Activated CD8-positive, alpha-beta memory T cell treated with anti-CD3 and anti-CD28 coated beads for 48 hours (primary cell): Measurements from ENCODE around the gene CFAP299.

Experiments
- DNase-seq, 3 experiments: peaks; one replicate each; pipeline ENCODE4 v3.0.0-alpha.2; 2020; ENCODE audit warnings: low read depth in 2 of 3, low spot score in 2 of 3

The CFAP299 gene

DNA sequence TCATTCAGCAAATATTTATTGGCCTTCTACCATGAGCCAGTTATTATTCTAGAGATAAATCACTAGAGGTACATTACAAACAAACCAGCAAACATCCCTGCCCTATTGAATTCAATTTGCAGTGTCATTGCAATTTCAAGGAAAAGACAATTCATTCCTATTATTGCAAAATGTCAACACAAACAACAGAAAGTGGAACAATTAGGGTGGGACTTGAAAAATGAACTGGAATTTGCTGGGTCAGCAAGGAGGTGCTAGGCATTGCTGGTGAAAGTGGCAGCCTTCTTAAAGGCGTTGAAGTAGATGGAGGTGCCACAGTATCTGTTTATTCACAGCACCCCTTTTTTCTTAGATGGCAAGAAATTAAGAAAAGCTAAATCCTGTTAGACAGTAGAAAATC lies 470.9 kb downstream of the CFAP299 start:
- no peak for DNase-seq

DNA sequence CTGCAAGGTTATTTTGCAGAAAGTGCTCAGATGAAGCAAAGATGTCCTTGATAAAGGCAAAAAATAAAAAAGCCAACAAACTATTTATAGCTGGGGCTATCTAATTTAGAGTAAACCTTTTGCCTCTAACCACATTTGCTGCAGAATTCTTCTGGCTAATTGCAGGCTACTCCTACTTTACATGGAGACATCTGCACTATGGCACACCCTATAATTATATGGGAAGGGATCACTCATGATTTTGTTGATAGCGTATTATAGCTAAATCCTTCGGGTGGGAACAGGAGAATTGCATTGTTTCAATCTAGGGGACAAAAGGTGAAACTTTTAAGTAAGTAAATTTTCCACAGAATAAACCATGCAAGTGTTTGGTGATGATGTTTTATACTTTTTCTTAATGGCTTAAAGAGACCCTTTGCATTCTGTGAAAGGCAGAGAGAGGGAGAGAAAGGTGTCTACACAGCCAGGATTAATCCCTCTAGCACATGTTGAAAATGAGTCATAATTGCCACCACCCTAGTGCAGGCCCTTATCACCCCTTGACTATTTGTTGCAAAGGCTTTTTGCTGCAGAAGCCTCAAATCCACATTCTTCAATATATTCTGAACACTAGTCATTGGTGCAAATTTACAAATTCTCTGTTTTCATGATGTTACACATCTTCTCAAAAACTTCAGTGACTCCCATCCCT lies 473.7 kb downstream of the CFAP299 start:
- no peak for DNase-seq

DNA sequence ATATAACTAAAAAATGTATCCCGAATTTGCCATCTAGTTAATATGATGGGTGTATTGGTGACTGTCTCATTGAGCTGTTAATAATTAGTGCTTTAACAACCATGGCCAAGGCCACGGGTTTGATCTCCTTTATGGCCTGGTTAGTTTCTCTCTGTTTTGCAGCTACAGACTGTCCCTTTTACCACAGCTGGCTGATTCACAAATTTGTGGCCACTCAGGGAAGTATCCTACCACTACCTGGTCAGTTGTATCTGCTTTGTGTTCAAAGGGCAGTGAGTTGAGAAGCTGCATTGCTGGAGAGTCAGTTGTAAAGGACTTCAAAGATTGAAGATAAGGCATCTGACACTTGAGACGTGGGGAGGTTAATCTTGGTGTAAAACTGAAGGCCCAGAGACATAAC lies 475.9 kb downstream of the CFAP299 start:
- no peak for DNase-seq

DNA sequence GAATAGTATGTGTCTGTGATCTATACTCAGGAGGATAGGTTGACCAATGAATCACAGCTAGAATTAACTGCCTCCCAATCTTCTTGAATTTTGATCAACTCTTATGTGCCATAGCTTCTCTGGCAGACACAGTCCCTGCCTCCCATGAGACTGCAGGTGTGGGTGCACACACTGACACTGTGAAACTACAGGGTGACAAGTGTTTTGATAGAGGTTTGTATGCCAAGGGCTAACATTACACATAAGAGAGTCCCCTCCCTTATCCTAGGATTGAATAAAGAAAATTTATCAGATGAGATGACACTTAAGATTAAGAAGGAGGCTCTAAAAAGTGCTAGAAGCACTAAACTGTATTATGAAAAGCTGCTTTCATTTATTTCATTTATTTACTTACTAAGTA lies 476.6 kb downstream of the CFAP299 start:
- DNase-seq: no peak

DNA sequence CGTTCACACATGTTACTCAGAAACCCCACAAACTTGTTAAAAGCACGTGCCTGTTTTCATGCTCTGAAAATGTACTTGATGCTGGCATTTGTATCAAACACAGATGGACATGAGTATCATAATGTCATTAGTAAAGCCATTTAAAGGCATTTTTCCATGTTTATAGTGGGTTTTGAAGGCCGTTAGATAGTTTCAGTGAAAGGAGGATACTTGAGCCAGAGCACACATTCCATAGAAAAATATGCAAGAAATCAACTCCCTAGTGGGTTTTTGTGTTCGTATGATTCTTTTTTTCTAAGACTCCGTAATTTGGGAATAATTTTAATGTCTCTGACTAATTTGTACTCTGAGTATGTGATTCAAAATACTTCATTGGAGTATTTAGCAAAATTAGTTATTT lies 478.7 kb downstream of the CFAP299 start:
- no peak for DNase-seq

DNA sequence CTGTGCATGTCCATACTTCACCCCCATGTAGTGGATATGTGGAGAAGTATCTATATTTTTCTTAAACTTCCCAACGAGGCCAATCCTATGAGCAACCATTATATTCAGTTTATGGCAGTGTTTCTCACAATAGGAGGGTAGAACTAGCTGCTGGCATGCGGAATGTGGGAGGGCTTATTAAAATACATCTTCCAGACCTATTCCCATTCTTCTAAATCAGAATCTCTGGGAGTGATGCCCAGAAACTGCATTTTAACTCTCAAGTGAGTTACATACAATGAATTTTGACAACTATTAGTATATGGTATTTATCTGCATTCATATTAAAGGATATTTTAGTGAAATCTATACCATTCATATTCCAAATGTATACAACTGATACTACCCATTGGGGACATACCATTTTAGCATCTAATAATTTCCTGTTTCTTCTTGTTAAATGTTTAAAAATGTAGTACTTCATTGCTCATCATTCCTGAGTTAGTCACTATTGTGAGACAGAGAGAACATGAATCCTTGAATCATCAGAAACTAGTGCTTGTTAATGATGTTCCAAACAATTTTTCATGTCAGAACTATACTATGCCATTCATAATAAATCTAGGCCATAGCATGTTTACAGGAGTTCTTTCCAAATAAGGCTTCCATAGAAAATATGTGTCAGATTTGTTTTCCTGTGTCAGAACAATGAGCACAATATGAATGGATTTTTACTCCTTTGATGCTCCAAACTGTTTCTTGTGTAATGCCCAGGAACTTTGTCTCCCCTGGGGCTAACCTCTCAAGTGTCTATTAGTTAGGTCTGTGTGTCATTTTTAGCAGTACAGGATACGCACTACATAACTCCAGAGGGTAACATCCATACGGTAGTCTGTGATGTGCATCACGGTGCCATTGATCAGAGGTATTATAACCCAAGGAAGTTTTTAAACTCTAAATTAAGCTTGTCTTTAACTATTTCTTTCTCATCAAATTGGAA lies 496.1 kb downstream of the CFAP299 start:
- no peak for DNase-seq

DNA sequence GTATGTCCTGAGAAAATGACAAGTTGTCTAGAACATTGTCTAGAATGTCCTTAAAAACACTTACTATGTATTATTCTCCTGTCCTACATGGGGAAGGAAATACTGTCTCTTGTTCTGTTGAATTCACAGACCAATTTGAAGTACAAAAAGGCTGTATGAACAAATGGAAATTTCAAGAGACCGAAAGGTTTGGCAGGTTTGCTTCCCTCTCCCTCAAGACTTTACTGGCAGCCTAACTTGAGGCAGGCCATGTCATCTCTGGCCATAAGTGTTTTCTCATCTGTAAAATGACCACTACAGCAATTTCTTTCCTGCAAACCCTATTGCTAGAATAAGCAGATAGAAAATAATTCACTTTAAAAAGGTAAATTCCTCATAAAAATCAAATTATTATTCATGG lies 503.8 kb downstream of the CFAP299 start:
- no peak for DNase-seq

DNA sequence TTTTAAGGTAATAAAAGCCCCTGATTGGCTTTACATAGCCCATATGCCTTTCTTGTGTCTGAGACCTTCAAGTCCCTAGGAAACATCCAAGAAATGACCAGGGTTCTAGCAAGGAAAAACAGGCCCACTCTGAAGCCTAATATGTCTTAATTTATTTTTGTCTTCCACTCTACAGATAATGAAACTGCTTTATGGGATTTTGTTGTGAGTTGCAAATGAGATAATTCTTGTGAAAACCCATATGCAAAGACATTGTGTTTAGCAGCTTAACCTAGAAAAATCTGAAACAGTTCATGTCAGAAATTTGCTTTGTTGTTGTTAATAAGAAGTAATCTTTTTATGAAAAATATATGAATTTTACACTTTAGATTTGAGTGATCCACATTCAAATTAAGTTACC lies 504.3 kb downstream of the CFAP299 start:
- no peak for DNase-seq

DNA sequence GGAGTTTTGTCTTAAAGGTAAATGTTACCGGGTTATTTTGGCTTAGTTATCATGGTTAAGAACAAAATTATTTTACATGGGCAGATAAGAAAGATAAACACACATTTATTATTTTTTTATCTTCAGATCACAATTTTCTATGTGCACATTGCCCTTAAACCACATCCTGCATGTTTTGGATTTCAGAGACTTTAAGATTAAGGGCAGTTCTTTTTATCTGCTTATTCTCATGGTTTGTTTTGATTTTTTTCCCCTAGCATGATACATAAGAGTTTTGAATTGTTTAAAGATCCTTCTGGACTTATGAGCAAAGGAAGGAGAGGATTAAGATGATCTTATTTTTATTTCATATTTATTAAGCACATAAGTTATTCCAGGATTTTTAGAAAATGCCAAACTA lies 504.9 kb downstream of the CFAP299 start:
- DNase-seq: no peak

DNA sequence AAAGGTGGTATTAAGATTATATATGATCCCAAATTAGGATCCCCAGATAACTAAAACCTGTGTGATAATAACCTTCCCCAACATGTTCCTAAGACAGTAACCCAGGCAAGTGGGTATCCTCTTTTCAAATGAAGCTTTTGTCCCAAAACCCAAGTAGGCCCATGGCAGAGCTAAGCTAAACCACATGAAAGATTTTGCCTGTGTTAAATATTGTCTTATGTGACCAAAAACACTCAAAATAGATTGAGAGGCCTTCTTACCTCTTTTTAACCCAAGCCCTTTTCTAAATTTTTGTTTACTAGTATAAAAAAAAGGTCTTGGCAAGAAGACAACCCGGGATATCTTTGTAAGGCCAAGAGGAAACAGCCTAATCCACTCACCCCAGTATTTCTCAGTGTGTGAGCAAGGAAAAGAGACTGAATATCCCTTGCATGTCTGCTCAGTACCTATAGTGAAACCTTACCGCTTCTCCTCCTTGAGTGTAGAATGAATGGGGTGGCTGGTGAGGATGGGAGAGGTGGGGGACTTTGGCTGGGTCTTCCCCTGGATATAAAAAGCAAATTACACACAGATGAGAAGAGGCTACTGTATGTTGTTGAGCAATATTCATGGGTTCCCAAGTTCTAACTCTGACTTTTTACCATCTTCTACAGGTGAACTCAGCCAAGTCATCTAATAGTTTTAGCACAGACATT lies 506.2 kb downstream of the CFAP299 start:
- DNase-seq: no peak

DNA sequence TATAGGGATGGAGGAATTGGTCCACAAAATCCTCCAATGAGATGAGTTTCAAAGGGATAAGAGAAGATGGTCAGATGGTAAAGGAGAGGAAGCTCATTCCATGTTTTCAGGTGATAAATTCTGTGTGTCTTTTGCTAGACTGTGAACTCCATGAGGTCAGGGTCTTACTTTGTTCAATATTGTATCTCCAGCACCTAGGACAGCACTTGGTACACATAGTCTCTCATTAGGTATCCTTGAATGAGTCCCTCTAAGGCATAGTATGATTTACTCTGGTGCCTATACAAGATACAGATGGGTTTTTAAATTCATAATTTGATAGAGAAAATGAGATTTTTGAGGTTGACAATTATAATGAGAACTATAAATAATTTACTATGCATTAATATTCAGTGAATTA lies 510.7 kb downstream of the CFAP299 start:
- DNase-seq: no peak

DNA sequence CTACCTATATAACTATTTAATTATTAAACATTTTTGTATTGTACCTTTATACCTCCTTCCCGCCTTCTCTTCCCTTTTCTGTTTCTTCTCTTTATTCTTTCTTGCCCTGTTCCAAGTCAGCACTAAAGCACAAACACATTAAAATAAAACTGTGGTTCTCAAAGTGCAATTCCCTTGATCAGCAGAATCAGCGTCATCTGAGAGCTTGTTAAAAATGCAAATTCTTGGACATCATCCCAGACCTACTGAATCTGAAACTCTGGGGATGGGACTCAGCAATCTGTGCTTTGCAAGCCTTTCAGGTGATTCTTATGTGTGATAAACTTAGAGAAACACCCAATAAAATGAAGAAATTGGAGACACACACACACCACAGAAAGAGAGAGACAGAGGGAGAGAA lies 516.5 kb downstream of the CFAP299 start:
- no peak for DNase-seq

DNA sequence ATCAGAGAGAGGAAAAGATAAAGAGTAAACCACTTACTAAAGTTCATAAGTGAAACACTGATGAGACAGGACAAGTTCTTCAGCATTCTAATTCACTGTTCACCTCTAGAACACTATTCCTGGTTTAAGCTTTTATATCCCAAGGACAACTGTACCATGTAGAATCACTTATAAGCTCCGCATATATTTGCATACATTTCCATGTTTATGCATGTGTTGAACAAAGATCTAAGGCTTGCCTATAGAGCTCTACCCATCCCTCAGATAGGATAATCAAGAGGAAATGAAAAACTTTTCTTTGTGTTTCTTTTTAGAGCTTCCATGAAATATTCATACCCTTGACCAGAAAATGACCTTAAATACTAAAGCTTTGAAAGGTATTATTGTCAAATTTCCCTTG lies 538.0 kb downstream of the CFAP299 start:
- DNase-seq: no peak

DNA sequence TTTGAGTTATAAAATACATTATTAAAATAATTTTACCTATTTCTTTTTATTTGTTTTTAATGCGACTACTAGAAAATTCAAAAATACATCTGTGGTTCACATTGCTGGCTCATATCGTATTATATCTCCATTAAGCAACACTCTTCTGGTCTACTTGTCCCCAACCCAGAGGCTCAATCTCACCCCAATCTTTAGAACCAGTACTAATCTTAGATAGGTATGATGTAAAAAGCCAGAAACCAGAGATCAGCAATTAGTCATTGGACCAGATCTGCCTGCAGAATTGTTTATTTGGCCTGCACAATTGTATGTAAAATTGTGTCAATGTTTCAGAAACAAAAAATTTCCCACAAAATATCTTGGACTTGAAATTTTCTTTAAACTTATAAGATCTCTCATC lies 539.4 kb downstream of the CFAP299 start:
- DNase-seq: no peak

DNA sequence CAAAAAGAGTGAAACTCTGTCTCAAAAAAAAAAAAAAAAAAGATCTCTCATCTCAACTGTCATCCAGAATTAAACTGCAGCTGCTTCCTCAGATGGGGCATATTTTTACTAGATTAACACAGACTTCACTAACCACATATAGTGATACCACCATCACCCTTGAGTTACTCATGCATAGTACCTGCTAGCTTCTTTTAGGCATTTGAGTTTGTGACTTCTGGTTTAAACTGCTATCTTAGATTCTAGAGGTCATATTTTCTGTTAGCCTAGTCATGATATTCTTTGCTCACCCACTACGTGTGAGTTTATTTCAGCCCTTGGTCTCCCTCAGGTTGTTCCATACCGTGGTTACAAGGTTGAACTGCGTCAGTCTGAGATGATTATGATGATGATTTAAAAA lies 540.1 kb downstream of the CFAP299 start:
- no peak for DNase-seq

DNA sequence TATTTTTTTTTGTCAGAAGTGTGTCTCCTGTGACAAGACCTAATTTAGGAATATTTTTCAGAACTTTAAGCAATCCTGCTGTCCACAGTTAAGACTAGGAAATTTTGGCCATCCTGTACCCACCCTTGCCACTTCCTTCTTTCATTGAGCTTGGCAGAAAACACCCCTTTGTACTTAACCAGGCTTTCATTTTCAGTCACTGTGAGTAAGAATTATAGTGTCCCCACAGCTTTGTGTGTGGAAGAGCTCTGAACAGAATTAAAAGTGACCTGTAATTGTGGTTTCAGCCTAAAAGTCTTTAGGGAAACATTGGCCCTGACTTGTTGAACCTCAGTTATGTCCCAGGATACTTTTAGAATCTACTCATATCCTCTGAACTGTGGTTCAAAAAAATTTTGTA lies 541.3 kb downstream of the CFAP299 start:
- DNase-seq: no peak

DNA sequence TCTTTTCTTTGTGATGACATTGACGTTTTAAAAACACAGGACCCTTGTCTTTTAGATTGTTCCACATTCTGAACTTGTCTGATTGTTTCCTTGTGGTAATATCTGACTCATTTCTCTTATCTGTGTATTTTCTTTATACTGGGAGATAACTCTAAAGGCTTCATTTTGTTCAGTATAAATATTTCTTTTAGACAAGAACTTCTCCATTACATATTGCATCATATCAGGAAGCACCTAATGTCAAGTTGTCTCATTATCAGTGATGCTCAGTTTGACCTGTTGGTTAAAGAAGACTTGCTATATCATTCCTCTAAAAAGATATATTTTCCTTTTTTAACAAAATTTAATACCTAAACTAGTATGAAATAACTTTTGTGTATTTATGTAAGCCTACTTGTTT lies 542.7 kb downstream of the CFAP299 start:
- DNase-seq: no peak

DNA sequence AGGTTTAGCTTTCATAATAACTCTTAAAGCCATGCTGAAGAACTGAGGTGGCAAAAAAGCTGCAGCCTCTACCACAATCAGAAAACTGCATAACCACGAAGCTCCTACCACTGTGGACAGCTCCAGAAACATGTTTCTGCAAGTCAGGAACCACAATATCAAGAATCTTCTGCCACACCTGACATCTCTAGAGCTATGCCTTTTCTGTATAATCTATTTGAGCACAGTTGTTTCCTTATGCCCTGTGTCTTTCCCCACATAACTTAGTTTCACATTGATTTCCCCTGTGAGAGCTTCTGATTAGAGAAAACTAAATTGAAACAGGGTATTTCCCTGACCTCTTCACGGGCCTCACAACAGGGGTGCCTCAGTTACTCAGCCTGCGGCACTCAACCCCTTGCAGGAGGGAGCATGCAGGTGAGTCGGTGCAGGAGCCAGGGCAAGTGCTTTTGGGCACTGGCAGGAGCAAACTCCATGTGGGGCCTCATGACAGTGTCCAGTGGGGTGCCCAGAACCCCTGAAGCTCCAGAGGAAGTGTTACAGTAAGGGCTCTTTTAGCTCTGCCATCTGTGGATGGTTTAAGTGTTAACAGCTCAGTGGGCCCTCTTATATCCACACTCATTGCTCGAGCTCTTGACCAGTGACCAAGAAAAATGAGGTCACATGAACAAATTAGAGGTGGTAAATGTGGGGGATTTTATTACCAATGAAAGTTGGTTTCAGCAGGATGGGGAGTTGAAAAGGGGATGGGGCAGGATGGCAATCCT lies 562.2 kb downstream of the CFAP299 start:
- DNase-seq: no peak

DNA sequence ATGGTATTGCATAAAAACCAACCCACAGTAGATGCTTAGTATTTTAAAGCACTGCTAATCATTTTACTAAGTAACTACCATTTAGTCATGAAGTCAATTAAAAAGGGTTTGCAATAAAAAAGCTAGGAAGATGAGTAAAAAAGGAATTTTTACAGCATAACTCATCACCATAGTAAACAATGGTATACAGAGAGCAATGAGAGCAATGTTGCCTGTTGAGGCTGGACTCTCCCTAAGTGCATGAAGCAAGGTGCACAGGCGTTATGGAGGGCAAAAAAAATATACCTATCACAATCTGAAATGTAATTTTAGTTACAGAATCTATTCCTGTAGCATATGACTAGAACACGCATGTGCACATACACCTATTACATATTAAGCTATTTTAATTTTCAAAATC lies 565.4 kb downstream of the CFAP299 start:
- no peak for DNase-seq

DNA sequence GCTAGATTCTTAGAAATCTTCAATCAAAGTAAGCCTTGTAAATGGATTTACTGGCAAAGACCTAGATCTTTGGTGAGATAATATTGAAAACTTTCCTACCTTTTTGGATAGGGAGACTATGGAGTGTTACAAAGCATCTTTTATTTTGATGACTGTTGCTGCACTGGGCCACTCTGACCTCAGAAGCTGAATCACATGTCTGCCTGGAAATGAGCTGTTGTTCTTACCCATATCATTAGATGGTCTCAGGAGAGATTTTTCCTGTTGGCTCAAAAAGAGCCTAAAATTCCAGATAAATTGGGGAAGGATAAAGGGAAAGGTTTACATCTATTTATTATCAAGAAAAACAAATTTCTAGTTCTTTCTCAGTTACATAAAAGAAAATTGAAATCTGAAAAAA lies 567.5 kb downstream of the CFAP299 start:
- DNase-seq: no peak

DNA sequence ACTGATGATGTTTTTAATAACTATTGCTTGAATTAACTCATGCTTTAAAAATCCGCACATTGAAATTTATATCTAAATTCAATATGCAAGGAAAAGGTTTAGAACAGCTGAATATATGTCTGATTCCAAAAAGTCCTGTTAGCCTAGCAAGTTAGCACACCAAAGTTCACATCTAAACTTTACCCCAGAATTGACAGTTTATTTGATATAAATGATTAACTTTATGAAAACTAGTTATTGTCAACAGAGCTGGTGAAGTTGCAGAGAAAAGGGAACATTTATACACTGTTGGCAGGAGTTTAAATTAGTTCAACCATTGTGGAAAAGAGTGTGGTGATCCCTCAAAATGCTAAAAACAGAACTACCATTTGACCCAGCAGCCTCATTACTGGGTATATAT lies 574.4 kb downstream of the CFAP299 start:
- no peak for DNase-seq
